HEK293 (cell line): ENCODE results near the gene GPR37.

Experiments used
- ZNF24 ChIP-seq: fragments of 450-650 bp; formaldehyde crosslinking; IDR thresholded peaks from 2 replicates; pipeline ENCODE4 v1.5.1; 2016; ENCODE audit warnings: missing biosample characterization, missing genetic modification characterization
- TF ChIP-seq, protein P1 (sequence below): fragments of 450-650 bp; formaldehyde crosslinking; IDR thresholded peaks from 2 replicates; pipeline ENCODE4 v1.5.1; 2016; ENCODE audit warnings: missing biosample characterization, missing genetic modification characterization, borderline replicate concordance
- TF ChIP-seq, protein P2 (sequence below): fragments of 450-650 bp; formaldehyde crosslinking; IDR thresholded peaks from 2 replicates; pipeline ENCODE4 v1.5.1; 2016; ENCODE audit warnings: missing biosample characterization, missing genetic modification characterization

DNA sequence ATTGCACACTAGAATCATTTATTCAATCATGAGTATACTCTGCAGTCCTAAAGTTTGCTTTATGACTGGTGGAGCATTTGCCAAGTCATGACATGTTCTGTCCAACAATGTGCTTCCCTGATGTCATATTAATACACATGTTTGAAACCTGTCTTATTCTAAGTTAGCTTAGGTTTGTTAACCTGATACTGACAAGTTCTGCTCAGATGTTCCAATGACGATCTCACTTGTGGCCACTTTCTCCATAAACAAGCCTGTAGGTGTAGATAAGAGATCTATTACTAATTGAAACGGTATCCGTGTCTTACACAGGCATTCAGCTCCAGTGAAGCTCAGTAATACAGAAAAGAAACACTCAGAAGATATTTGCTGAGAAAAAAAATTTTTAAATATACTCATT is 64.9 kb downstream of the GPR37 start:
- TF ChIP-seq, protein P1, sequence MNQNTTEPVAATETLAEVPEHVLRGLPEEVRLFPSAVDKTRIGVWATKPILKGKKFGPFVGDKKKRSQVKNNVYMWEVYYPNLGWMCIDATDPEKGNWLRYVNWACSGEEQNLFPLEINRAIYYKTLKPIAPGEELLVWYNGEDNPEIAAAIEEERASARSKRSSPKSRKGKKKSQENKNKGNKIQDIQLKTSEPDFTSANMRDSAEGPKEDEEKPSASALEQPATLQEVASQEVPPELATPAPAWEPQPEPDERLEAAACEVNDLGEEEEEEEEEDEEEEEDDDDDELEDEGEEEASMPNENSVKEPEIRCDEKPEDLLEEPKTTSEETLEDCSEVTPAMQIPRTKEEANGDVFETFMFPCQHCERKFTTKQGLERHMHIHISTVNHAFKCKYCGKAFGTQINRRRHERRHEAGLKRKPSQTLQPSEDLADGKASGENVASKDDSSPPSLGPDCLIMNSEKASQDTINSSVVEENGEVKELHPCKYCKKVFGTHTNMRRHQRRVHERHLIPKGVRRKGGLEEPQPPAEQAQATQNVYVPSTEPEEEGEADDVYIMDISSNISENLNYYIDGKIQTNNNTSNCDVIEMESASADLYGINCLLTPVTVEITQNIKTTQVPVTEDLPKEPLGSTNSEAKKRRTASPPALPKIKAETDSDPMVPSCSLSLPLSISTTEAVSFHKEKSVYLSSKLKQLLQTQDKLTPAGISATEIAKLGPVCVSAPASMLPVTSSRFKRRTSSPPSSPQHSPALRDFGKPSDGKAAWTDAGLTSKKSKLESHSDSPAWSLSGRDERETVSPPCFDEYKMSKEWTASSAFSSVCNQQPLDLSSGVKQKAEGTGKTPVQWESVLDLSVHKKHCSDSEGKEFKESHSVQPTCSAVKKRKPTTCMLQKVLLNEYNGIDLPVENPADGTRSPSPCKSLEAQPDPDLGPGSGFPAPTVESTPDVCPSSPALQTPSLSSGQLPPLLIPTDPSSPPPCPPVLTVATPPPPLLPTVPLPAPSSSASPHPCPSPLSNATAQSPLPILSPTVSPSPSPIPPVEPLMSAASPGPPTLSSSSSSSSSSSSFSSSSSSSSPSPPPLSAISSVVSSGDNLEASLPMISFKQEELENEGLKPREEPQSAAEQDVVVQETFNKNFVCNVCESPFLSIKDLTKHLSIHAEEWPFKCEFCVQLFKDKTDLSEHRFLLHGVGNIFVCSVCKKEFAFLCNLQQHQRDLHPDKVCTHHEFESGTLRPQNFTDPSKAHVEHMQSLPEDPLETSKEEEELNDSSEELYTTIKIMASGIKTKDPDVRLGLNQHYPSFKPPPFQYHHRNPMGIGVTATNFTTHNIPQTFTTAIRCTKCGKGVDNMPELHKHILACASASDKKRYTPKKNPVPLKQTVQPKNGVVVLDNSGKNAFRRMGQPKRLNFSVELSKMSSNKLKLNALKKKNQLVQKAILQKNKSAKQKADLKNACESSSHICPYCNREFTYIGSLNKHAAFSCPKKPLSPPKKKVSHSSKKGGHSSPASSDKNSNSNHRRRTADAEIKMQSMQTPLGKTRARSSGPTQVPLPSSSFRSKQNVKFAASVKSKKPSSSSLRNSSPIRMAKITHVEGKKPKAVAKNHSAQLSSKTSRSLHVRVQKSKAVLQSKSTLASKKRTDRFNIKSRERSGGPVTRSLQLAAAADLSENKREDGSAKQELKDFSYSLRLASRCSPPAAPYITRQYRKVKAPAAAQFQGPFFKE (tag by site-specific recombination): no peak
- TF ChIP-seq, protein P2, sequence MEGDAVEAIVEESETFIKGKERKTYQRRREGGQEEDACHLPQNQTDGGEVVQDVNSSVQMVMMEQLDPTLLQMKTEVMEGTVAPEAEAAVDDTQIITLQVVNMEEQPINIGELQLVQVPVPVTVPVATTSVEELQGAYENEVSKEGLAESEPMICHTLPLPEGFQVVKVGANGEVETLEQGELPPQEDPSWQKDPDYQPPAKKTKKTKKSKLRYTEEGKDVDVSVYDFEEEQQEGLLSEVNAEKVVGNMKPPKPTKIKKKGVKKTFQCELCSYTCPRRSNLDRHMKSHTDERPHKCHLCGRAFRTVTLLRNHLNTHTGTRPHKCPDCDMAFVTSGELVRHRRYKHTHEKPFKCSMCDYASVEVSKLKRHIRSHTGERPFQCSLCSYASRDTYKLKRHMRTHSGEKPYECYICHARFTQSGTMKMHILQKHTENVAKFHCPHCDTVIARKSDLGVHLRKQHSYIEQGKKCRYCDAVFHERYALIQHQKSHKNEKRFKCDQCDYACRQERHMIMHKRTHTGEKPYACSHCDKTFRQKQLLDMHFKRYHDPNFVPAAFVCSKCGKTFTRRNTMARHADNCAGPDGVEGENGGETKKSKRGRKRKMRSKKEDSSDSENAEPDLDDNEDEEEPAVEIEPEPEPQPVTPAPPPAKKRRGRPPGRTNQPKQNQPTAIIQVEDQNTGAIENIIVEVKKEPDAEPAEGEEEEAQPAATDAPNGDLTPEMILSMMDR (tag by site-specific recombination): no peak
- TF ChIP-seq ZNF24 (tag by site-specific recombination): no peak
